ENCODE measurements around the gene TTC33. TPM values are rescaled to one million over a fixed set of nuclear protein-coding genes. Genes with fewer than 3 reads are reported as not detected.

The TTC33 gene
- total RNA-seq, 1 donor from 2014 or later: 24.6 TPM

- H3K4me3 Mint-ChIP-seq: peak within 1 kb of the TSS; percentile 99
- intact Hi-C loops (cut with micrococcal nuclease): loop anchor here (1.0 to 5.0 kb wide), 14 partner anchors 8 to 1483 kb away; partner anchors contain the start of genes RPL37 and TTC33
- H3K4me1 Mint-ChIP-seq (ENCODE audit: low read depth): peaks cover 63% of the 10 kb centered on the region
Measured at GRCh38 chr5:40679913-40680681, 75.7 kb downstream of the TTC33 start, which contains the start of gene PTGER4. Gene PTGER4, plus strand, starts transcription at chr5:40679915. Its CDS starts 1,079 bp downstream, at chr5:40680994.

GRCh38 chr5:40679148-40679912 lies 76.4 kb downstream of the TTC33 start:
- H3K27me3 Mint-ChIP-seq (ENCODE audit: insufficient read depth): no peaks in the 10 kb centered on the region
- peak overlapping the region; percentile 99 for H3K27ac Mint-ChIP-seq
- H3K36me3 Mint-ChIP-seq (ENCODE audit: low read depth): peaks cover 40% of the 10 kb centered on the region
- peak; percentile 91 for DNase-seq (ENCODE audit: low spot score)
- peak overlapping the region; percentile 99 for H3K4me3 Mint-ChIP-seq
- no peaks in the 10 kb centered on the region for H3K9me3 Mint-ChIP-seq
- intact Hi-C loops (cut with micrococcal nuclease): loop anchor here (1.0 to 5.0 kb wide), 14 partner anchors 9 to 1482 kb away; partner anchors contain the start of genes RPL37 and TTC33
- peaks cover 66% of the 10 kb centered on the region for H3K4me1 Mint-ChIP-seq (ENCODE audit: low read depth)

More at GRCh38 chr5:40679913-40680681, 75.7 kb downstream of the TTC33 start, which contains the start of gene PTGER4:
- Mint-ChIP-seq H3K27ac (peak within 1 kb of the TSS; percentile 99), H3K9me3 (no peaks in the 10 kb centered on the region), H3K27me3 (ENCODE audit: insufficient read depth) (no peaks in the 10 kb centered on the region), H3K36me3 (ENCODE audit: low read depth) (peaks cover 46% of the 10 kb centered on the region)
- DNase-seq (ENCODE audit: low spot score): no peak

- H3K36me3 Mint-ChIP-seq (ENCODE audit: low read depth): peaks cover 34% of the 10 kb centered on the region
- no peaks in the 10 kb centered on the region for H3K27me3 Mint-ChIP-seq (ENCODE audit: insufficient read depth)
- no peaks in the 10 kb centered on the region for H3K9me3 Mint-ChIP-seq
- H3K4me3 Mint-ChIP-seq: peak overlapping the region; percentile 99
- peaks cover 65% of the 10 kb centered on the region for H3K4me1 Mint-ChIP-seq (ENCODE audit: low read depth)
- intact Hi-C loops (cut with micrococcal nuclease): loop anchor here (1.0 to 5.0 kb wide), 15 partner anchors 10 to 1481 kb away; partner anchors contain the start of genes RPL37 and TTC33
- DNase-seq (ENCODE audit: low spot score): no peak
- H3K27ac Mint-ChIP-seq: peak overlapping the region; percentile 99
Measured at GRCh38 chr5:40678460-40679147, 77.2 kb downstream of the TTC33 start.

DNA sequence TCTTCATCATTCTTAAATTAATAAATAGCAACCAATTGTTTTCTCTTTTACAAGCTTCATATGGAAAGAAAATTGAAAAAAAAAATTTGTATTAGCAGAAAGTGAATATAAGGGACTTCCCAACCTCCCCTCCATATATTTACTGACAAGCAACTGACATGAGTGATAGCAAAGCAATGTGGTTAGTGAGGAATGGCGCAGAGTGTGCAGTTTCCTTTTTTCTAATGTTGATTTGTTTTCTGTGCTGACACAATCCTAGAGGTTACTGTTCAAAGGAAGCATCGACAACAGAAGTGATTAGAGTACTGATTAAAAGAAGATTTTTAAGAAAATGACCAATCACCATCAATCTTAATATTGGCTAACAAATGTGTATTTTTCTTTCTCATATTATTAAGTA lies 77.7 kb downstream of the TTC33 start:
- intact Hi-C loops (cut with micrococcal nuclease): loop anchor here (1.0 to 5.0 kb wide), 4 partner anchors 157 to 1481 kb away; partner anchors contain the start of gene RPL37
- DNase-seq (ENCODE audit: low spot score): no peak
- Mint-ChIP-seq H3K27ac (peak overlapping the region; percentile 80), H3K4me3 (peak overlapping the region; percentile 68), H3K27me3 (ENCODE audit: insufficient read depth) (no peaks in the 10 kb centered on the region), H3K36me3 (ENCODE audit: low read depth) (peaks cover 28% of the 10 kb centered on the region), H3K9me3 (no peaks in the 10 kb centered on the region), H3K4me1 (ENCODE audit: low read depth) (peaks cover 65% of the 10 kb centered on the region)

GRCh38 chr5:40677456-40677855 lies 78.3 kb downstream of the TTC33 start:
- H3K27me3 Mint-ChIP-seq (ENCODE audit: insufficient read depth): no peaks in the 10 kb centered on the region
- H3K9me3 Mint-ChIP-seq: no peaks in the 10 kb centered on the region
- intact Hi-C loops (cut with micrococcal nuclease): loop anchor here (5.0 kb wide), 2 partner anchors 1465 to 1480 kb away; no protein-coding TSS in a partner anchor
- H3K4me1 Mint-ChIP-seq (ENCODE audit: low read depth): peaks cover 67% of the 10 kb centered on the region
- no peak for DNase-seq (ENCODE audit: low spot score)
- H3K36me3 Mint-ChIP-seq (ENCODE audit: low read depth): peaks cover 25% of the 10 kb centered on the region
- no peak overlapping the region for H3K4me3 Mint-ChIP-seq
- H3K27ac Mint-ChIP-seq: no peak overlapping the region

GRCh38 chr5:40676613-40677343 lies 79.0 kb downstream of the TTC33 start:
- peaks cover 71% of the 10 kb centered on the region for H3K4me1 Mint-ChIP-seq (ENCODE audit: low read depth)
- intact Hi-C loops (cut with micrococcal nuclease): loop anchor here (5.0 kb wide), 2 partner anchors 1464 to 1479 kb away; no protein-coding TSS in a partner anchor
- H3K4me3 Mint-ChIP-seq: peak overlapping the region; percentile 21
- H3K36me3 Mint-ChIP-seq (ENCODE audit: low read depth): peaks cover 18% of the 10 kb centered on the region
- H3K27me3 Mint-ChIP-seq (ENCODE audit: insufficient read depth): no peaks in the 10 kb centered on the region
- no peaks in the 10 kb centered on the region for H3K9me3 Mint-ChIP-seq
- no peak for DNase-seq (ENCODE audit: low spot score)
- peak overlapping the region; percentile 82 for H3K27ac Mint-ChIP-seq

- peaks cover 75% of the 10 kb centered on the region for H3K4me1 Mint-ChIP-seq (ENCODE audit: low read depth)
- H3K4me3 Mint-ChIP-seq: peak overlapping the region; percentile 35
- no peaks in the 10 kb centered on the region for H3K9me3 Mint-ChIP-seq
- DNase-seq (ENCODE audit: low spot score): peak; percentile 29
- peaks cover 7% of the 10 kb centered on the region for H3K36me3 Mint-ChIP-seq (ENCODE audit: low read depth)
- peak overlapping the region; percentile 82 for H3K27ac Mint-ChIP-seq
- intact Hi-C loops (cut with micrococcal nuclease): loop anchor here (1.0 to 5.0 kb wide), 7 partner anchors 20 to 1478 kb away; no protein-coding TSS in a partner anchor
- H3K27me3 Mint-ChIP-seq (ENCODE audit: insufficient read depth): no peaks in the 10 kb centered on the region
Measured at GRCh38 chr5:40675396-40676133, 80.2 kb downstream of the TTC33 start.

- peaks cover 3% of the 10 kb centered on the region for H3K36me3 Mint-ChIP-seq (ENCODE audit: low read depth)
- peaks cover 82% of the 10 kb centered on the region for H3K4me1 Mint-ChIP-seq (ENCODE audit: low read depth)
- intact Hi-C loops (cut with micrococcal nuclease): loop anchor here (1.0 to 5.0 kb wide), 7 partner anchors 19 to 1477 kb away; no protein-coding TSS in a partner anchor
- H3K27ac Mint-ChIP-seq: no peak overlapping the region
- no peaks in the 10 kb centered on the region for H3K9me3 Mint-ChIP-seq
- DNase-seq (ENCODE audit: low spot score): no peak
- H3K4me3 Mint-ChIP-seq: no peak overlapping the region
- H3K27me3 Mint-ChIP-seq (ENCODE audit: insufficient read depth): no peaks in the 10 kb centered on the region
Measured at GRCh38 chr5:40674661-40675235, 81.0 kb downstream of the TTC33 start.

GRCh38 chr5:40672425-40672824 lies 83.3 kb downstream of the TTC33 start:
- no peak for DNase-seq (ENCODE audit: low spot score)
- intact Hi-C loops (cut with micrococcal nuclease): no loop called here
- peaks cover 70% of the 10 kb centered on the region for H3K4me1 Mint-ChIP-seq (ENCODE audit: low read depth)
- H3K27me3 Mint-ChIP-seq (ENCODE audit: insufficient read depth): no peaks in the 10 kb centered on the region
- no peaks in the 10 kb centered on the region for H3K9me3 Mint-ChIP-seq
- no peak overlapping the region for H3K27ac Mint-ChIP-seq
- H3K36me3 Mint-ChIP-seq (ENCODE audit: low read depth): peaks cover 3% of the 10 kb centered on the region
- H3K4me3 Mint-ChIP-seq: no peak overlapping the region

GRCh38 chr5:40669606-40670390 lies 86.0 kb downstream of the TTC33 start:
- H3K4me3 Mint-ChIP-seq: no peak overlapping the region
- H3K27ac Mint-ChIP-seq: no peak overlapping the region
- DNase-seq (ENCODE audit: low spot score): no peak
- H3K36me3 Mint-ChIP-seq (ENCODE audit: low read depth): peaks cover 3% of the 10 kb centered on the region
- intact Hi-C loops (cut with micrococcal nuclease): no loop called here
- no peaks in the 10 kb centered on the region for H3K9me3 Mint-ChIP-seq
- peaks cover 4% of the 10 kb centered on the region for H3K27me3 Mint-ChIP-seq (ENCODE audit: insufficient read depth)
- H3K4me1 Mint-ChIP-seq (ENCODE audit: low read depth): peaks cover 47% of the 10 kb centered on the region

All from activated T-helper 1 cell treated with anti-CD3 and anti-CD28 coated beads, Interleukin-12 subunit alpha, Interleukin-12 subunit beta, Interleukin-2, Interleukin-4 antibody, amounts not matched to agents 30 ng/mL and 10 ng/mL and 1 ng/mL, durations not matched to agents 14 hours and 24 hours and 36 hours (primary cell).